Neural cell (in vitro differentiated cells): ENCODE data around the gene CABP1. TPM values are rescaled to one million over a fixed set of nuclear protein-coding genes. Genes with fewer than 3 reads are reported as not detected.

ENCODE experiments used
- H2AFZ ChIP-seq: fragments of 200-600, 300-800 bp; sonication (generic), shearing (Covaris generic); 2 replicates; pipeline ENCODE4 v1.6.0; 2014; ENCODE audit warnings: low read depth, mild to moderate bottlenecking, antibody characterized with exemption, low read length, moderate library complexity
- H3F3A ChIP-seq: fragments of 200-600 bp; shearing (Covaris generic); 2 replicates; pipeline ENCODE4 v1.6.1; 2016; ENCODE audit warnings: mild to moderate bottlenecking, moderate library complexity, mixed read lengths, antibody characterized with exemption, low read length; ENCODE audit not compliant: insufficient read depth, poor library complexity, severe bottlenecking
- H3K27ac ChIP-seq: fragments of 200-600, 300-800 bp; sonication (generic), shearing (Covaris generic); 2 replicates; pipeline ENCODE4 v1.5.1; 2014; ENCODE audit warnings: mild to moderate bottlenecking, low read length, moderate library complexity
- H3K27me3 ChIP-seq: fragments of 300-800, 200-600 bp; sonication (generic), shearing (Covaris generic); 2 replicates; pipeline ENCODE4 v1.6.0; 2014; ENCODE audit warnings: mild to moderate bottlenecking, low read depth, low read length, moderate library complexity; ENCODE audit not compliant: insufficient read depth
- H3K36me3 ChIP-seq: fragments of 300-800, 200-600 bp; sonication (generic), shearing (Covaris generic); 2 replicates; pipeline ENCODE4 v1.5.1; 2014; ENCODE audit warnings: mild to moderate bottlenecking, antibody characterized with exemption, low read length, moderate library complexity; ENCODE audit not compliant: insufficient read depth
- H3K4me2 ChIP-seq: fragments of 300-800, 200-600 bp; sonication (generic), shearing (Covaris generic); 2 replicates; pipeline ENCODE4 v1.6.0; 2014; ENCODE audit warnings: mild to moderate bottlenecking, low read length
- H3K4me3 ChIP-seq: fragments of 300-800, 200-600 bp; sonication (generic), shearing (Covaris generic); 2 replicates; pipeline ENCODE4 v1.5.1; 2014; ENCODE audit warnings: mild to moderate bottlenecking, low read length, moderate library complexity
- H3K79me2 ChIP-seq: fragments of 200-600 bp; shearing (Covaris generic); replicated peaks from 2 replicates; pipeline ENCODE4 v1.6.0; 2014; ENCODE audit warnings: mild to moderate bottlenecking, low read length, moderate library complexity; ENCODE audit not compliant: insufficient read depth
- H3K9ac ChIP-seq: fragments of 300-800, 200-600 bp; sonication (generic), shearing (Covaris generic); 2 replicates; pipeline ENCODE4 v1.6.1; 2016; ENCODE audit warnings: mild to moderate bottlenecking, low read length, mixed read lengths
- H3K9me2 ChIP-seq: fragments of 200-600 bp; shearing (Covaris generic); 2 replicates; pipeline ENCODE4 v1.6.1; 2016; ENCODE audit warnings: mild to moderate bottlenecking, low read length, mixed read lengths; ENCODE audit not compliant: insufficient read depth
- H3K9me3 ChIP-seq: fragments of 200-600, 300-800 bp; sonication (generic), shearing (Covaris generic); 2 replicates; pipeline ENCODE4 v1.6.1; 2016; ENCODE audit warnings: mild to moderate bottlenecking, mixed run types, low read length, moderate library complexity, mixed read lengths
- H4K20me1 ChIP-seq: fragments of 200-600 bp; shearing (Covaris generic); 2 replicates; pipeline ENCODE4 v1.6.1; 2016; ENCODE audit warnings: mild to moderate bottlenecking, mixed run types; ENCODE audit not compliant: insufficient read depth
- EP300 ChIP-seq: fragments of 450-650 bp; conservative IDR thresholded peaks from 2 replicates; pipeline ENCODE4 v1.6.1; 2014; ENCODE audit warnings: antibody characterized with exemption, mild to moderate bottlenecking, moderate library complexity; ENCODE audit not compliant: poor library complexity, severe bottlenecking
- EZH2 ChIP-seq: fragments of 200-600, 300-800 bp; shearing (Covaris generic), sonication (generic); IDR thresholded peaks from 2 replicates; pipeline ENCODE4 v1.6.1; 2014; ENCODE audit warnings: antibody characterized with exemption, low read length, borderline replicate concordance, mild to moderate bottlenecking; ENCODE audit not compliant: insufficient read depth, poor library complexity, severe bottlenecking
- MXI1 ChIP-seq: fragments of 450-650 bp; conservative IDR thresholded peaks from 2 replicates; pipeline ENCODE4 v1.6.1; 2014; ENCODE audit warnings: antibody characterized with exemption, mild to moderate bottlenecking; ENCODE audit not compliant: poor library complexity, severe bottlenecking
- POLR2AphosphoS5 ChIP-seq: IDR thresholded peaks from 2 replicates; pipeline ENCODE4 v1.6.1; 2012
- RAD21 ChIP-seq: fragments of 450-650 bp; conservative IDR thresholded peaks from 2 replicates; pipeline ENCODE4 v1.6.1; 2014; ENCODE audit warnings: antibody characterized with exemption, mild to moderate bottlenecking, moderate library complexity
- REST ChIP-seq: IDR thresholded peaks from 2 replicates; pipeline ENCODE4 v1.6.1; 2012; ENCODE audit warnings: borderline replicate concordance
- SMC3 ChIP-seq: fragments of 450-650 bp; conservative IDR thresholded peaks from 2 replicates; pipeline ENCODE4 v1.6.1; 2014; ENCODE audit warnings: antibody characterized with exemption, mild to moderate bottlenecking, moderate library complexity; ENCODE audit not compliant: poor library complexity
- TAF1 ChIP-seq: IDR thresholded peaks from 2 replicates; pipeline ENCODE4 v1.6.1; 2012; ENCODE audit warnings: low read depth
- polyA plus RNA-seq: library from polyadenylated mRNA; depleted of rRNA; stranded (reverse); fragments of >200 nt; gene quantifications from 2 replicates; pipeline ENCODE4 v1.2.3, GENCODE V29; 2014
- TF ChIP-seq, protein P1 (sequence below): fragments of 450-650 bp; IDR thresholded peaks from 2 replicates; pipeline ENCODE4 v1.5.1; 2014; ENCODE audit warnings: antibody characterized with exemption, mild to moderate bottlenecking, moderate library complexity; ENCODE audit not compliant: poor library complexity, severe bottlenecking

CABP1 gene
- polyA plus RNA-seq, 1 donor from 2014 or later: 0.71 TPM

- Histone ChIP-seq H3K27ac (no peak overlapping the region), H3K9me2 (no peaks in the 10 kb centered on the region), H3K9me3 (no peaks in the 10 kb centered on the region), H3K9ac (no peak overlapping the region), H3K4me2 (no peak overlapping the region), H3K36me3 (no peaks in the 10 kb centered on the region), H3K4me3 (no peak overlapping the region), H2AFZ (no peak overlapping the region), H4K20me1 (no peaks in the 10 kb centered on the region), H3F3A (no peaks in the 10 kb centered on the region), H3K27me3 (no peaks in the 10 kb centered on the region), H3K79me2 (no peaks in the 10 kb centered on the region)
- TF ChIP-seq EP300 (no peak), REST (no peak), POLR2AphosphoS5 (no peak), MXI1 (no peak), RAD21 (no peak), EZH2 (no peak), SMC3 (no peak), TAF1 (no peak)
- TF ChIP-seq, protein P1, sequence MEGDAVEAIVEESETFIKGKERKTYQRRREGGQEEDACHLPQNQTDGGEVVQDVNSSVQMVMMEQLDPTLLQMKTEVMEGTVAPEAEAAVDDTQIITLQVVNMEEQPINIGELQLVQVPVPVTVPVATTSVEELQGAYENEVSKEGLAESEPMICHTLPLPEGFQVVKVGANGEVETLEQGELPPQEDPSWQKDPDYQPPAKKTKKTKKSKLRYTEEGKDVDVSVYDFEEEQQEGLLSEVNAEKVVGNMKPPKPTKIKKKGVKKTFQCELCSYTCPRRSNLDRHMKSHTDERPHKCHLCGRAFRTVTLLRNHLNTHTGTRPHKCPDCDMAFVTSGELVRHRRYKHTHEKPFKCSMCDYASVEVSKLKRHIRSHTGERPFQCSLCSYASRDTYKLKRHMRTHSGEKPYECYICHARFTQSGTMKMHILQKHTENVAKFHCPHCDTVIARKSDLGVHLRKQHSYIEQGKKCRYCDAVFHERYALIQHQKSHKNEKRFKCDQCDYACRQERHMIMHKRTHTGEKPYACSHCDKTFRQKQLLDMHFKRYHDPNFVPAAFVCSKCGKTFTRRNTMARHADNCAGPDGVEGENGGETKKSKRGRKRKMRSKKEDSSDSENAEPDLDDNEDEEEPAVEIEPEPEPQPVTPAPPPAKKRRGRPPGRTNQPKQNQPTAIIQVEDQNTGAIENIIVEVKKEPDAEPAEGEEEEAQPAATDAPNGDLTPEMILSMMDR: no peak
Measured at GRCh38 chr12:120592121-120593049, 48.0 kb upstream of the CABP1 start.

DNA sequence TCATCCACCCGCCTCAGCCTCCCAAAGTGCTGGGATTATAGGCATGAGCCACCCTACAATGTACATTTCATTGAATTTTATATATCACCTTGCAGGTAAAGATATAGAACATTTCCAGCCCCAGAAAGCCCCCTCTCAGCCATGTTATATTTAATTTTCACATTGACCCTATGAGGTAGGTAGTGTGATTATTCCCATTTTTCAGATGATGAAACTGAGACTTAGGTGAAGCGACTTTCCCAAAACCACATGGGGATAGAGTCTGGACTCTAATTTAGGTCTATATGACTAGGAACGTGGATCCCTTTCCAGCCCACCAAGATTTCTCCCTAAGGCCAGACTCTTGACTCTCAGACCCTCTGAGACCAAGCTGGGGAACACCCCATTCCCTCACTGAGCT, 43.5 kb upstream of the CABP1 start:
- H3K79me2 ChIP-seq: no peaks in the 10 kb centered on the region
- no peak overlapping the region for H3K4me3 ChIP-seq
- H3K27me3 ChIP-seq: no peaks in the 10 kb centered on the region
- no peak overlapping the region for H3K4me2 ChIP-seq
- no peak overlapping the region for H3K27ac ChIP-seq
- H3K9me3 ChIP-seq: no peaks in the 10 kb centered on the region
- H2AFZ ChIP-seq: no peak overlapping the region
- no peaks in the 10 kb centered on the region for H3K9me2 ChIP-seq
- no peaks in the 10 kb centered on the region for H3K36me3 ChIP-seq
- H3F3A ChIP-seq: no peaks in the 10 kb centered on the region
- no peaks in the 10 kb centered on the region for H4K20me1 ChIP-seq
- TF ChIP-seq POLR2AphosphoS5 (no peak), EZH2 (no peak), REST (no peak), MXI1 (no peak), EP300 (no peak), RAD21 (no peak), TAF1 (no peak), SMC3 (no peak)
- TF ChIP-seq, protein P1: no peak
- H3K9ac ChIP-seq: no peak overlapping the region
